Uterus (tissue), 2 donors: ENCODE data around the gene SLC13A3.

Experiments
- CTCF ChIP-seq, 4 experiments: fragments of 200-600 bp in 2 of 4; fragments of 450-650 bp in 2 of 4; sonication (generic) in 2 of 4; IDR thresholded peaks; one replicate each; pipeline ENCODE4 v1.5.1; 2016 to 2019; ENCODE audit warnings: antibody characterized with exemption in 4 of 4, mild to moderate bottlenecking in 2 of 4, moderate library complexity in 1 of 4
- POLR2A ChIP-seq, 2 donors: fragments of 450-650 bp; IDR thresholded peaks; one replicate each; pipeline ENCODE4 v1.6.1; 2016; ENCODE audit warnings: antibody characterized with exemption in 2 of 2, mild to moderate bottlenecking in 1 of 2, moderate library complexity in 1 of 2

- TF ChIP-seq CTCF (IDR thresholded peaks at IDR 0.05) (no peak), POLR2A (IDR thresholded peaks at IDR 0.05) (no peak)
These were observed 99.5 kb downstream of the SLC13A3 start for GRCh38 chr20:46551522-46552381.
